ENCODE measurements around the gene EPB41L2. TPM values are rescaled to one million over a fixed set of nuclear protein-coding genes. Genes with fewer than 3 reads are reported as not detected.

EPB41L2 gene
- 91.7 and 106 TPM in 2 replicates for total RNA-seq (2022)
- percentile 76 among the genes with signal in this experiment for Bru-seq, nascent RNA
- percentile 73 among the genes with signal in this experiment for BruChase-seq, experiment 1, labeled RNA remaining after a 2-hour chase
- percentile 74 among the genes with signal in this experiment for BruChase-seq, experiment 2, labeled RNA remaining after a 6-hour chase
- long read RNA-seq, full-length matches to known transcripts: 7 of 19 reads
- long read RNA-seq, partial matches to known transcripts: 4 of 19 reads
- long read RNA-seq, other reads (novel, unspliced or antisense): 8 of 19 reads

DNA sequence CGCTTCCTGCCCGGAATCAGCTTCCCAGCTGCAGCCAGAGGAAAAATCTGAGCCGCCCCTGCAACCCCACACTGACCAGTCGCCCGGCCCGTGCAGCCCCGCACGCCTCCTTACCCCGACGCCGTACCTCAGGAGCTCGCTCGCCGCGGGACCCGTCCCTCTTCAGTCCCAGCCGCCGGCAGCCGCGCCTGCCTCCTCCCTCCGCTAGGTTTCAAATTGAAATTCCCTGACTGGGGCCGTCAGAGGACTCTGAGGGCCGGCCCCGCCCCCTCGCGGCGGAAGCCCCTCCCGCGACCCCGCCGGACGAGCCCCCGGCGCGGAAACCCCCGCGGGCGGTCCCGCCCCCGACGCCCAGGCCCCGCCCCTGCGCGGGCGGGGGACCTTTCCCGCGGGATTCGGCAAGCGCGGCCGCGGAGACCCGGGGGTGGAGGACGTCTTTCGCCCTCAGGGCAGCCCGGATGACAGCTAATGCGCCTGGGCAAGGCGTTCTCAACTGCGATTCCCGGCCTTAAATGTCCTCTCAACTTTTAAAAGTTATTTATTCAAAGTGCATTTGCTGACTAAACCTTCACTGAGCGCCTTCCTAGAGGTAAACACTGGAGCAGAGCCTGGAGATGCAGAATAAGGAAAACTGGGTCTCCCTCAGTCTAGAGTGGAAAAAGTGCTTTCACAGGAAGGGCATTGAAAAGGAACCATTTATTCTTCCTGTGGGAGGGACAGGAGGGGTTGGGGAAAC lies at the start of gene EPB41L2:
Gene EPB41L2 (minus strand): TSS at position 218 of the 736 bp plus-strand sequence. CDS start 106,760 bp downstream, outside the sequence.
- intact Hi-C loops (cut with micrococcal nuclease; ENCODE audit: unreplicated experiment): loop anchor here (1.0 to 5.0 kb wide), 4 partner anchors 44 to 178 kb away; no protein-coding TSS in a partner anchor

DNA sequence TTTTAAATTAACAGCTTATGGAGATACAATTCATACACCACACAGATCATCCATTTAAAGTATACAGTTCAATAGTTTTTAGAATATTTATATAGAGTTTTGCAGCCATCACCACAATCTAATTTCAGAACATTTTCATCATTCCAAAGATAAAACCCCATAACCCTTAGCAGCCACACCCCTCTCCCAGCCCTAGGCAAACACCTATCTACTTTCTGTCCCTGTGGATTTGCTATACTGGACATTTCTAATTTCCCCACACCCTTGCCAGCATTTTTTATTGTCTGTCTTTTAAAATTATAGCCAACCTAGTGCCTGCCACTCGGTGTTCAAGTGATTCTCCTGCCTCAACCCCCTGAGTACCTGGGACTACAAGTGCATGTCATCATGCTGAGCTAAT lies 49.2 kb upstream of the EPB41L2 start:
- TF ChIP-seq, protein P1, sequence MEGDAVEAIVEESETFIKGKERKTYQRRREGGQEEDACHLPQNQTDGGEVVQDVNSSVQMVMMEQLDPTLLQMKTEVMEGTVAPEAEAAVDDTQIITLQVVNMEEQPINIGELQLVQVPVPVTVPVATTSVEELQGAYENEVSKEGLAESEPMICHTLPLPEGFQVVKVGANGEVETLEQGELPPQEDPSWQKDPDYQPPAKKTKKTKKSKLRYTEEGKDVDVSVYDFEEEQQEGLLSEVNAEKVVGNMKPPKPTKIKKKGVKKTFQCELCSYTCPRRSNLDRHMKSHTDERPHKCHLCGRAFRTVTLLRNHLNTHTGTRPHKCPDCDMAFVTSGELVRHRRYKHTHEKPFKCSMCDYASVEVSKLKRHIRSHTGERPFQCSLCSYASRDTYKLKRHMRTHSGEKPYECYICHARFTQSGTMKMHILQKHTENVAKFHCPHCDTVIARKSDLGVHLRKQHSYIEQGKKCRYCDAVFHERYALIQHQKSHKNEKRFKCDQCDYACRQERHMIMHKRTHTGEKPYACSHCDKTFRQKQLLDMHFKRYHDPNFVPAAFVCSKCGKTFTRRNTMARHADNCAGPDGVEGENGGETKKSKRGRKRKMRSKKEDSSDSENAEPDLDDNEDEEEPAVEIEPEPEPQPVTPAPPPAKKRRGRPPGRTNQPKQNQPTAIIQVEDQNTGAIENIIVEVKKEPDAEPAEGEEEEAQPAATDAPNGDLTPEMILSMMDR (IDR thresholded peaks at IDR 0.05; ENCODE audit: insufficient read depth in 1 of 2, low read depth in 1 of 2, low read length in 1 of 2, severe bottlenecking in 1 of 2, unreplicated experiment in 1 of 2): no peak

More for the DNA sequence above, at the start of gene EPB41L2:
- Histone ChIP-seq H3K4me1 (peaks cover 31% of the 10 kb centered on the region), H3K27me3 (replicated peaks; ENCODE audit: control insufficient read depth, insufficient read depth, low read length) (no peaks in the 10 kb centered on the region), H3K9me3 (peaks cover under 1% of the 10 kb centered on the region; the same call in 1 of the 2 replicates), H3K4me3 (ENCODE audit: low read depth, low read length) (peak within 1 kb of the TSS; percentile 97), H3K36me3 (ENCODE audit: control insufficient read depth, insufficient read depth, low read length) (no peaks in the 10 kb centered on the region)
- ChIA-PET POLR2A (interaction anchor here (1.0 kb wide), 1 partner anchor 93 kb away, joined by 3 read pairs; no protein-coding TSS in a partner anchor), CTCF (no interaction called here)
- TF ChIP-seq, protein P1 (IDR thresholded peaks at IDR 0.05; ENCODE audit: insufficient read depth in 1 of 2, low read depth in 1 of 2, low read length in 1 of 2, severe bottlenecking in 1 of 2, unreplicated experiment in 1 of 2): peak; percentile 19 to 20
- H3K27ac Mint-ChIP-seq (ENCODE audit: unreplicated experiment): peak within 1 kb of the TSS; percentile 70
- peaks cover 12% of the 10 kb centered on the region for H3K36me3 Mint-ChIP-seq (ENCODE audit: insufficient read depth, unreplicated experiment)
- peaks cover 3% of the 10 kb centered on the region for H3K9me3 Mint-ChIP-seq (ENCODE audit: unreplicated experiment)
- DNase-seq: peak; percentile 91 to 95
- no peaks in the 10 kb centered on the region for H3K27me3 Mint-ChIP-seq (ENCODE audit: insufficient read depth, unreplicated experiment)
- no TSS peak for BruUV-seq (replicated peaks)
- H3K4me1 Mint-ChIP-seq (ENCODE audit: low read depth, unreplicated experiment): peaks cover 25% of the 10 kb centered on the region
- peak within 1 kb of the TSS; percentile 80 for H3K4me3 Mint-ChIP-seq (ENCODE audit: unreplicated experiment)

GRCh38 chr6:131107151-131107550 lies 44.1 kb upstream of the EPB41L2 start:
- POLR2A ChIA-PET: no interaction called here
- CTCF ChIA-PET: no interaction called here

More for the DNA sequence above, 49.2 kb upstream of the EPB41L2 start:
- H3K36me3 ChIP-seq (ENCODE audit: control insufficient read depth, insufficient read depth, low read length): no peaks in the 10 kb centered on the region
- intact Hi-C loops (cut with micrococcal nuclease; ENCODE audit: unreplicated experiment): no loop called here
- H3K4me3 Mint-ChIP-seq (ENCODE audit: unreplicated experiment): no peak overlapping the region
- peaks cover 8% of the 10 kb centered on the region for H3K4me1 Mint-ChIP-seq (ENCODE audit: low read depth, unreplicated experiment)
- CTCF ChIA-PET: no interaction called here
- H3K36me3 Mint-ChIP-seq (ENCODE audit: insufficient read depth, unreplicated experiment): peaks cover 8% of the 10 kb centered on the region
- POLR2A ChIA-PET: no interaction called here
- H3K27ac Mint-ChIP-seq (ENCODE audit: unreplicated experiment): peak overlapping the region; percentile 13
- no peak overlapping the region for H3K4me3 ChIP-seq (ENCODE audit: low read depth, low read length)
- no TSS peak for BruUV-seq (replicated peaks)
- no peaks in the 10 kb centered on the region for H3K9me3 Mint-ChIP-seq (ENCODE audit: unreplicated experiment)
- H3K9me3 ChIP-seq: no peaks in the 10 kb centered on the region
- no peak for DNase-seq
- no peaks in the 10 kb centered on the region for H3K27me3 Mint-ChIP-seq (ENCODE audit: insufficient read depth, unreplicated experiment)
- peaks cover 24% of the 10 kb centered on the region for H3K4me1 ChIP-seq
- no peaks in the 10 kb centered on the region for H3K27me3 ChIP-seq (replicated peaks; ENCODE audit: control insufficient read depth, insufficient read depth, low read length)

More at GRCh38 chr6:131107151-131107550, 44.1 kb upstream of the EPB41L2 start:
- H3K4me3 Mint-ChIP-seq (ENCODE audit: unreplicated experiment): no peak overlapping the region
- H3K4me1 Mint-ChIP-seq (ENCODE audit: low read depth, unreplicated experiment): peaks cover 18% of the 10 kb centered on the region
- H3K9me3 ChIP-seq: no peaks in the 10 kb centered on the region
- TF ChIP-seq, protein P1 (IDR thresholded peaks at IDR 0.05; ENCODE audit: insufficient read depth in 1 of 2, low read depth in 1 of 2, low read length in 1 of 2, severe bottlenecking in 1 of 2, unreplicated experiment in 1 of 2): no peak
- no peaks in the 10 kb centered on the region for H3K27me3 Mint-ChIP-seq (ENCODE audit: insufficient read depth, unreplicated experiment)
- no TSS peak for BruUV-seq (replicated peaks)
- peaks cover 47% of the 10 kb centered on the region for H3K4me1 ChIP-seq
- peak overlapping the region; percentile 67 for H3K27ac Mint-ChIP-seq (ENCODE audit: unreplicated experiment)
- peak in 1 of 2 experiments; percentile 51 for DNase-seq
- no peak overlapping the region for H3K4me3 ChIP-seq (ENCODE audit: low read depth, low read length)
- no peaks in the 10 kb centered on the region for H3K9me3 Mint-ChIP-seq (ENCODE audit: unreplicated experiment)
- H3K36me3 Mint-ChIP-seq (ENCODE audit: insufficient read depth, unreplicated experiment): peaks cover 8% of the 10 kb centered on the region
- intact Hi-C loops (cut with micrococcal nuclease; ENCODE audit: unreplicated experiment): loop anchor here (1.0 kb wide), 1 partner anchor 44 kb away; the partner anchor contains the start of gene EPB41L2
- H3K36me3 ChIP-seq (ENCODE audit: control insufficient read depth, insufficient read depth, low read length): no peaks in the 10 kb centered on the region
- H3K27me3 ChIP-seq (replicated peaks; ENCODE audit: control insufficient read depth, insufficient read depth, low read length): no peaks in the 10 kb centered on the region

Measured in Caco-2 (cell line).